GM10847 (cell line): ENCODE measurements around the gene CT47A7.
"Not testable (repeated sequence)": the region's sequence is repeated elsewhere in the genome, so short reads cannot be mapped to it uniquely, and the experiment has no call there.

Experiments used
- POLR2A ChIP-seq: IDR thresholded peaks from 2 replicates; pipeline ENCODE4 v1.6.1; 2011; ENCODE audit not compliant: insufficient read length; ENCODE audit errors: extremely low read depth

CT47A7 gene

DNA sequence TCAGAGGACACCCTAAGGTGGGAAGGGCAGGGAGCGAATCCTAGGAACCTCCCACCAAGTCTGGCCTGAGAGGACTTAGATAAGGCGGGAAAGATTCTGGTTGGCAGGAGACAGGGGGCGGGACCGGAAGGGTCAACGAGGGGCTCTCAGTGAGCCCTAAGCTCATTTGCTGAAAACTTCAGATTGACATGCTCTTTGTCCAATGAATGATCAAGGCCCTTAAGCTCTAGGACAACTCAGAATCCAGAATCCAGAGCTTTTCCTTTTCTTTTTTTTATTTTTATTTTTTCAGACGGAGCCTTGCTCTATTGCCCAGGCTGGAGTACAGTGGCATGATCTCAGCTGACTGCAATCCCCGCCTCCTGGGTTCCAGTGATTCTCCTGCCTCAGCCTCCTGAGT is at the start of gene CT47A7:
Gene CT47A7, minus strand, starts transcription at position 101 of the 400 bp plus-strand sequence. CDS start 255 bp downstream, outside the sequence.
- not testable (repeated sequence) for TF ChIP-seq POLR2A

DNA sequence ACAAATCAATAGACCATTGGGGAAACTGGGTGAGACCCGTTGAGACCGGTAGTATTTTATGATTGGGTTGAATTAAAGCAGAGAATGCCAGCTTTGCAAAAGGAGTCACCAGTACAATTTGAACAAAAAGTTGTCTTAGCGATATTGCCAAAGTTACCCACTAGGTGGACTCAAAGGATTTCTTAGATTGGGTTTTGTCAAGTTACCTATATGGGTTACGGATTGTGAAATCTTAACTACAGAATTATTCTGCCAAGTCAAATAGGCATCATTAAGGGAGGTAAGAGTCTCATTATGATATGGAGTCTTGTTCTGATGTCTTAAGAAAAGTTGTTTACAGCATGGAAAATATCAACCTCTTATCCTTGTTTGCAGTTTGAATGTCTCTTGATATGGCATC is 44.2 kb upstream of the CT47A7 start:
- TF ChIP-seq POLR2A: no peak

DNA sequence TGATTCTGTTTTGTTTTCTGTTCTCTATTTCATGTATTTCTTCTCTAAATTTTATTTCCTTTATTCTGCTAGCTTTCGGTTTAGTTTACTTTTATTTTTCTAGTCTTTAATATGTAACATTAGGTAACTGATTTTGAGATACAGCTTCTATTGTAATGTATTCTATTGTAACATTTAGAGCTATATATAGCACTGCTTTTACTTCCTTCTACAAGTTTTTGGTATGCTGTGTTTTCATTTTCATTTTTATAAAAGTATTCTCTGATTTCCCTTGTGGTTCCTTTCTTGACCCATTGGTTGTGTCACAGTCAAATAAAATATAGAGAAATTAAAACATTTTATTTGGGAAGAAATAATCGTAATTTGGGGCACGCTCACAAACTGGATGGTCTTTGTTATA is 43.0 kb upstream of the CT47A7 start:
- TF ChIP-seq POLR2A: no peak

DNA sequence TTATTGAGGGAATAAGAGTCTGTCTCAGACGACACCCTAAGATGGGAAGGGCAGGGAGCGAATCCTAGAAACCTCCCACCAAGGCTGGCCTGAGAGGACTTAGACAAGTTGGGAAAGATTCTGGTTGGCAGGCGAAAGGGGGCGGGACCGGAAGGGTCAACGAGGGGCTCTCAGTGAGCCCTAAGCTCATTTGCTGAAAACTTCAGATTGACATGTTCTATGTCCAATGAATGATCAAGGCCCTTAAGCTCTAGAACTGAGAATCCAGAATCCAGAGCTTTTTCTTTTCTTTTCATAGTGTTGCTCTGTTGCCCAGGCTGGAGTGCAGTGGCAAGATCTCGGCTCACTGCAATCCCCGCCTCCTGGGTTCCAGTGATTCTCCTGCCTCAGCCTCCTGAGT is 29.3 kb upstream of the CT47A7 start, which contains the start of gene CT47A1:
Gene CT47A1, minus strand, starts transcription at position 101 of the 400 bp plus-strand sequence. CDS start 231 bp downstream, outside the sequence.
- TF ChIP-seq POLR2A: not testable (repeated sequence)
